ENCODE data around the gene LAMTOR3.

Gene LAMTOR3

DNA sequence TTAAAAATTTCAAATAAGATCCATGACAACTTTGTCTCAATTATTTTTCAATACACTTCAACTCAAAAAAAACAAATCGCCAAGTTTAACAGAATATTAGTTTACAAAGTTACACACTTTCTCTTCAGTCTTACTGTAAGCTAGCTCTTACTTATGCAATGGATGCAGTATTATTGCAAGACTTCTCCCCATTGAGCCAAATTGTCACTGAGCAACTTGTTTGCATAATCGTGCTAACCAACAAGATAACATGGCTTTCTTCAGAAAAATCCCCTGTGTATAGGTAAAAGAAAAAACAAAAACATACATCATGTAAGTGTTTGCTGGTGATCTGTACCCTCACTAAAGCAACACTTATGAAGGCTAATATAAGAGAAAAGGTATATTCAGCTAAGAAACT is 33.3 kb upstream of the LAMTOR3 start:
- H3K79me2 ChIP-seq (ENCODE audit: insufficient read depth, low read length), result peaks cover 26% of the 10 kb centered on the region
- no peaks in the 10 kb centered on the region for H3K9me2 ChIP-seq (replicated peaks; ENCODE audit: low read depth, low read length)
- H3K9me3 ChIP-seq (ENCODE audit: insufficient read depth, low read depth, low read length), result no peaks in the 10 kb centered on the region
- H3F3A ChIP-seq (ENCODE audit: low read depth), result no peaks in the 10 kb centered on the region
- H2AFZ ChIP-seq (ENCODE audit: low read length), result no peak overlapping the region
- no peak overlapping the region for H3K9ac ChIP-seq (ENCODE audit: low read depth, low read length, poor library complexity, severe bottlenecking)
- H3K4me2 ChIP-seq (ENCODE audit: low read depth, low read length, poor library complexity, severe bottlenecking), result no peak overlapping the region
- H3K4me1 ChIP-seq (ENCODE audit: insufficient read depth, low read length, poor library complexity, severe bottlenecking), result no peaks in the 10 kb centered on the region
- H3K27me3 ChIP-seq (ENCODE audit: insufficient read depth, low read length, poor library complexity, severe bottlenecking), result no peaks in the 10 kb centered on the region
- no peak for TF ChIP-seq CTCF (conservative IDR thresholded peaks at IDR 0.05; ENCODE audit: low read length)
- TF ChIP-seq EZH2phosphoT487 (IDR thresholded peaks at IDR 0.05; ENCODE audit: borderline replicate concordance), result no peak
- no peak overlapping the region for H3K4me3 ChIP-seq (ENCODE audit: low read length, poor library complexity, severe bottlenecking)
- peaks cover 54% of the 10 kb centered on the region; the same call in 1 of the 2 replicates for H3K36me3 ChIP-seq (ENCODE audit: insufficient read depth, low read length)
- no peaks in the 10 kb centered on the region for H4K20me1 ChIP-seq (ENCODE audit: insufficient read depth, low read length, poor library complexity, severe bottlenecking)

GRCh38 chr4:99921174-99921573 is 26.9 kb upstream of the LAMTOR3 start:
- no peak overlapping the region for H3K9ac ChIP-seq (ENCODE audit: low read depth, low read length, poor library complexity, severe bottlenecking)
- no peaks in the 10 kb centered on the region for H3K27me3 ChIP-seq (ENCODE audit: insufficient read depth, low read length, poor library complexity, severe bottlenecking)
- TF ChIP-seq EZH2phosphoT487 (IDR thresholded peaks at IDR 0.05; ENCODE audit: borderline replicate concordance), result no peak
- TF ChIP-seq CTCF (conservative IDR thresholded peaks at IDR 0.05; ENCODE audit: low read length), result no peak
- H3K36me3 ChIP-seq (ENCODE audit: insufficient read depth, low read length), result peaks cover 48% of the 10 kb centered on the region
- no peaks in the 10 kb centered on the region for H3K79me2 ChIP-seq (ENCODE audit: insufficient read depth, low read length)
- no peaks in the 10 kb centered on the region for H3K9me2 ChIP-seq (replicated peaks; ENCODE audit: low read depth, low read length)
- no peaks in the 10 kb centered on the region for H3F3A ChIP-seq (ENCODE audit: low read depth)
- no peak overlapping the region for H3K4me3 ChIP-seq (ENCODE audit: low read length, poor library complexity, severe bottlenecking)
- 0 out of 2 replicates have a peak, but pooled peaks cover 5% of the 10 kb centered on the region for H3K9me3 ChIP-seq (ENCODE audit: insufficient read depth, low read depth, low read length)
- no peak overlapping the region for H3K4me2 ChIP-seq (ENCODE audit: low read depth, low read length, poor library complexity, severe bottlenecking)
- no peak overlapping the region for H2AFZ ChIP-seq (ENCODE audit: low read length)
- no peaks in the 10 kb centered on the region for H3K4me1 ChIP-seq (ENCODE audit: insufficient read depth, low read length, poor library complexity, severe bottlenecking)
- peaks cover 2% of the 10 kb centered on the region for H4K20me1 ChIP-seq (ENCODE audit: insufficient read depth, low read length, poor library complexity, severe bottlenecking)

DNA sequence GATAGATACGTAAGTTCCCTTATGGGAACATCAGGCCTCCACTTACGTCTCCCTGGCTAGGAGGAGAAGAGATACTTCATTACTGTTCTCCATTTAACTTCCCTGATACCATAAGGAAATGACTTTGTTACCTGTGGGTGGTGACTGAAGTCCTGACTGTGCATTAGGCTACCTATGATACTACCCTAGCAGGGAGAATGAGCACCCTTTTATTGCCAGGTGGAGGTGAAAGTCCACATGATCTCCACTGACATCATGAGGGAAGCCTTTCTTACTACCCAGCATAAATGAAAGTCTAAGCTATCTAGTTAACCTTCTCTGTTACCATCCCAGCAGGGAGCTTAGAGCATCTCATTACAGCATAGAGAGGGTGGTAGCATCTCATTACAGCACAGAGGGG is 24.4 kb upstream of the LAMTOR3 start:
- peaks cover 11% of the 10 kb centered on the region for H4K20me1 ChIP-seq (ENCODE audit: insufficient read depth, low read length, poor library complexity, severe bottlenecking)
- H3K9me2 ChIP-seq (replicated peaks; ENCODE audit: low read depth, low read length), result no peaks in the 10 kb centered on the region
- no peak overlapping the region for H2AFZ ChIP-seq (ENCODE audit: low read length)
- no peak overlapping the region for H3K4me2 ChIP-seq (ENCODE audit: low read depth, low read length, poor library complexity, severe bottlenecking)
- H3F3A ChIP-seq (ENCODE audit: low read depth), result no peaks in the 10 kb centered on the region
- H3K9me3 ChIP-seq (ENCODE audit: insufficient read depth, low read depth, low read length), result 0 out of 2 replicates have a peak, but pooled peaks cover 5% of the 10 kb centered on the region
- TF ChIP-seq EZH2phosphoT487 (IDR thresholded peaks at IDR 0.05; ENCODE audit: borderline replicate concordance), result no peak
- TF ChIP-seq CTCF (conservative IDR thresholded peaks at IDR 0.05; ENCODE audit: low read length), result no peak
- peaks cover 7% of the 10 kb centered on the region for H3K4me1 ChIP-seq (ENCODE audit: insufficient read depth, low read length, poor library complexity, severe bottlenecking)
- no peak overlapping the region for H3K4me3 ChIP-seq (ENCODE audit: low read length, poor library complexity, severe bottlenecking)
- peaks cover 35% of the 10 kb centered on the region for H3K36me3 ChIP-seq (ENCODE audit: insufficient read depth, low read length)
- no peak overlapping the region for H3K9ac ChIP-seq (ENCODE audit: low read depth, low read length, poor library complexity, severe bottlenecking)
- no peaks in the 10 kb centered on the region for H3K27me3 ChIP-seq (ENCODE audit: insufficient read depth, low read length, poor library complexity, severe bottlenecking)
- H3K79me2 ChIP-seq (ENCODE audit: insufficient read depth, low read length), result no peaks in the 10 kb centered on the region
